RWPE1 (cell line): Measurements from ENCODE around the gene MICU2.

ENCODE experiments used
- CTCF ChIA-PET: fragments of 350-600 bp; sonication (Branson Sonifier 250); formaldehyde crosslinking; extraction: SDS; loops from one replicate; lab custom pipeline; 2021; lab: Yijun Ruan, JAX
- POLR2A ChIA-PET: fragments of 400-600 bp; formaldehyde crosslinking; extraction: SDS; loops from one replicate; lab custom pipeline; 2020; ENCODE audit warnings: antibody characterized with exemption; ENCODE audit not compliant: low non-redundant PET; lab: Yijun Ruan, JAX
- DNase-seq: peaks from one replicate; pipeline ENCODE4 v3.0.0; 2012; ENCODE audit warnings: low spot score
- H3K27ac ChIP-seq: fragments of 450-650 bp; 2 replicates; pipeline ENCODE4 v1.5.1; 2017
- CTCF ChIP-seq: fragments of 450-650 bp; conservative IDR thresholded peaks from 2 replicates; pipeline ENCODE4 v1.5.1; 2017; ENCODE audit warnings: low read depth, mild to moderate bottlenecking

The MICU2 gene

GRCh38 chr13:21636656-21637055 lies 32.7 kb upstream of the MICU2 start:
- H3K27ac ChIP-seq, result 0 out of 2 replicates have a peak overlapping the region, but pooled peaks have one; percentile 14
- ChIA-PET POLR2A (no interaction called here), CTCF (interaction anchor here (0.6 to 1.0 kb wide), 2 partner anchors 33 to 132 kb away, joined by 3 read pairs; no protein-coding TSS in a partner anchor)
- DNase-seq, result no peak
- TF ChIP-seq CTCF, result no peak

- TF ChIP-seq CTCF, result no peak
- DNase-seq, result no peak
- no peak overlapping the region for H3K27ac ChIP-seq
- POLR2A ChIA-PET, result no interaction called here
- CTCF ChIA-PET, result no interaction called here
Observed at GRCh38 chr13:21632196-21632595, 28.2 kb upstream of the MICU2 start.

- CTCF ChIA-PET, result interaction anchor here (0.6 to 1.0 kb wide), 7 partner anchors 9 to 1736 kb away, joined by 3 to 7 read pairs (median 4); no protein-coding TSS in a partner anchor
Observed at GRCh38 chr13:21625366-21625765, 21.4 kb upstream of the MICU2 start.

GRCh38 chr13:21620861-21621260 lies 16.9 kb upstream of the MICU2 start:
- ChIA-PET CTCF (no interaction called here), POLR2A (no interaction called here)

More at GRCh38 chr13:21625366-21625765, 21.4 kb upstream of the MICU2 start:
- DNase-seq, result peak; percentile 55
- POLR2A ChIA-PET, result interaction anchor here (0.5 kb wide), 1 partner anchor 619 kb away, joined by 3 read pairs; no protein-coding TSS in a partner anchor
- peak; percentile 80 for TF ChIP-seq CTCF
- no peak overlapping the region for H3K27ac ChIP-seq

GRCh38 chr13:21619633-21620220 lies 15.8 kb upstream of the MICU2 start:
- H3K27ac ChIP-seq, result no peak overlapping the region
- DNase-seq, result no peak
- TF ChIP-seq CTCF, result no peak
- POLR2A ChIA-PET, result no interaction called here
- CTCF ChIA-PET, result no interaction called here

More at GRCh38 chr13:21620861-21621260, 16.9 kb upstream of the MICU2 start:
- no peak for TF ChIP-seq CTCF
- H3K27ac ChIP-seq, result no peak overlapping the region
- no peak for DNase-seq

- POLR2A ChIA-PET, result no interaction called here
- TF ChIP-seq CTCF, result no peak
- no peak for DNase-seq
- CTCF ChIA-PET, result interaction anchor here (1.3 kb wide), 1 partner anchor 9 kb away, joined by 7 read pairs; no protein-coding TSS in a partner anchor
- H3K27ac ChIP-seq, result no peak overlapping the region
Observed at GRCh38 chr13:21616880-21617279, 12.9 kb upstream of the MICU2 start.
